ENCODE data around the gene RAD51C. TPM values are rescaled to one million over a fixed set of nuclear protein-coding genes. Genes with fewer than 3 reads are reported as not detected.
"Not testable (repeated sequence)": the region's sequence is repeated elsewhere in the genome, so short reads cannot be mapped to it uniquely, and the experiment has no call there.

The RAD51C gene
- total RNA-seq, 1 donor = 17.4 TPM

DNA sequence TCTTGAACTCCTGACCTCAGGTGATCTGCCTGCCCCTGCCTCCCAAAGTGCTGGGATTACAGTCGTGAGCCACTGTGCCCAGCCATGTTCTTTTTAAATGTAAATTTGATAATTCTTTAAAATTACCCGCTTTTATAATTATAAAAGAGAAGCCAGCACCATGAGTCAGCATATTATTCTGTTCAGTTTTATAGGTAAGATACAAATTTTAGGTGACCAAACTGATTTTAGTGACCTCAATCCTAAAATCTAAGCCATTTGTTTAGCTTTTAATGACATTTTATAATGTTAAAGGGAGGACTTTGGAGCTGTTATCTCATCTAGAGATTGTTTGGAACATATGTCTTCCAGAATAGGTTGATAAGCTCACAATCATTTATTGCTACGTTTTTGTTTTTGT, 42.4 kb downstream of the RAD51C start:
- H2AFZ ChIP-seq (ENCODE audit: low read length) = no peak overlapping the region
- H3K36me3 ChIP-seq (ENCODE audit: insufficient read depth, low read length) = peaks cover 3% of the 10 kb centered on the region
- TF ChIP-seq, protein P1, sequence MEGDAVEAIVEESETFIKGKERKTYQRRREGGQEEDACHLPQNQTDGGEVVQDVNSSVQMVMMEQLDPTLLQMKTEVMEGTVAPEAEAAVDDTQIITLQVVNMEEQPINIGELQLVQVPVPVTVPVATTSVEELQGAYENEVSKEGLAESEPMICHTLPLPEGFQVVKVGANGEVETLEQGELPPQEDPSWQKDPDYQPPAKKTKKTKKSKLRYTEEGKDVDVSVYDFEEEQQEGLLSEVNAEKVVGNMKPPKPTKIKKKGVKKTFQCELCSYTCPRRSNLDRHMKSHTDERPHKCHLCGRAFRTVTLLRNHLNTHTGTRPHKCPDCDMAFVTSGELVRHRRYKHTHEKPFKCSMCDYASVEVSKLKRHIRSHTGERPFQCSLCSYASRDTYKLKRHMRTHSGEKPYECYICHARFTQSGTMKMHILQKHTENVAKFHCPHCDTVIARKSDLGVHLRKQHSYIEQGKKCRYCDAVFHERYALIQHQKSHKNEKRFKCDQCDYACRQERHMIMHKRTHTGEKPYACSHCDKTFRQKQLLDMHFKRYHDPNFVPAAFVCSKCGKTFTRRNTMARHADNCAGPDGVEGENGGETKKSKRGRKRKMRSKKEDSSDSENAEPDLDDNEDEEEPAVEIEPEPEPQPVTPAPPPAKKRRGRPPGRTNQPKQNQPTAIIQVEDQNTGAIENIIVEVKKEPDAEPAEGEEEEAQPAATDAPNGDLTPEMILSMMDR (IDR thresholded peaks at IDR 0.05; ENCODE audit: extremely low read depth, low read depth, low read length) = no peak
- H3K9me3 ChIP-seq (ENCODE audit: low read depth, low read length) = no peaks in the 10 kb centered on the region
- H3K4me3 ChIP-seq (ENCODE audit: insufficient read depth, low read length) = no peak overlapping the region
- H3K4me1 ChIP-seq (ENCODE audit: insufficient read depth, low read length) = no peaks in the 10 kb centered on the region
- no peak for DNase-seq (ENCODE audit: insufficient read length, low spot score, missing footprints)
- H3K79me2 ChIP-seq (ENCODE audit: insufficient read depth, low read length) = no peaks in the 10 kb centered on the region
- H3K27ac ChIP-seq (ENCODE audit: low read depth, low read length) = no peak overlapping the region
- no peaks in the 10 kb centered on the region for H3K27me3 ChIP-seq (ENCODE audit: insufficient read depth, low read length)
- no peak overlapping the region for H3K4me2 ChIP-seq (ENCODE audit: insufficient read depth, low read length)
- H4K20me1 ChIP-seq (ENCODE audit: insufficient read depth, low read length) = no peaks in the 10 kb centered on the region

DNA sequence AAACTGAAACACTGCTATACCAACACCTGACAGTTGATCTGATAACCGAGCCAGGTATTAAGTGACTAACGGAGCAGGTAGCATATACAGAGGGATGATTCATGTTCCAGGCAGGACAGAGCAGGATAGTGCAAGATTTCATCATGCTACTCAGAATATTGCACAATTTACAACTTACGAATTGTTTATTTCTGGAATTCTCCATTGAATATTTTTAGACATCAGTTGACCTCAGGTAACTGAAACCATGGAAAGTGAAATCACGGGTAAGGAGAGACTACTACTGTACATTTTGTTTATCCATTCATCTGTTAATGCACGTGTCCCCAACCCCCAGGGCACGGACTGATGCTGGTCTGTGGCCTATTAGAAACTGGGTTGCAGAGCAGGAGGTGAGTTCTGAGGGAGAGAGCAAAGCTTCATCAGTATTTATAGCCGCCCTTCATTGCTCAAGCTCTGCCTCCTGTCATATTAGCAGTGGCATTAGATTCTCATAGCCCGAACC, 48.8 kb downstream of the RAD51C start:
- H3K27ac ChIP-seq (ENCODE audit: low read depth, low read length) = no peak overlapping the region
- TF ChIP-seq, protein P1 (IDR thresholded peaks at IDR 0.05; ENCODE audit: extremely low read depth, low read depth, low read length) = no peak
- DNase-seq (ENCODE audit: insufficient read length, low spot score, missing footprints) = no peak

DNA sequence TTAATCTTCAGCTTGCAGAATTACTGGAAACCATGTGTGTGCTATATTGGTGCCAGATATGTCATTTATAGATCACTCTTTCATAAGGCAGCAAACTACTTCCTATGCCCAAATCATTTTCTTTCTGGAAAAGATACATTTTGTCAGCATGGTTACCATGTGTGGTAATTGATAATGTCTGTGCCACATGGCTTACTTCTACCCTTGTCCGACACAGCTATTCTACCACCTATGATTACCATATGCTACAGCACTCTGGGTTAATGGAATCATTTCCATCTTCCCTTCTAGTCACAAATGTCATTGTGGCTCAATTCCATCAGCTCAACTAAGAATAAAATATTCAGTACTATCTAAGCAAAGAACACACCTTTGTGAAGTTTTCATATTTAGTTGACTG, 55.3 kb downstream of the RAD51C start:
- TF ChIP-seq, protein P1 (IDR thresholded peaks at IDR 0.05; ENCODE audit: extremely low read depth, low read depth, low read length) = no peak
- no peak for DNase-seq (ENCODE audit: insufficient read length, low spot score, missing footprints)
- Histone ChIP-seq H3K4me2 (ENCODE audit: insufficient read depth, low read length) (no peak overlapping the region), H4K20me1 (ENCODE audit: insufficient read depth, low read length) (no peaks in the 10 kb centered on the region), H3K36me3 (ENCODE audit: insufficient read depth, low read length) (no peaks in the 10 kb centered on the region), H3K27me3 (ENCODE audit: insufficient read depth, low read length) (no peaks in the 10 kb centered on the region), H3K79me2 (ENCODE audit: insufficient read depth, low read length) (no peaks in the 10 kb centered on the region), H2AFZ (ENCODE audit: low read length) (no peak overlapping the region), H3K4me3 (ENCODE audit: insufficient read depth, low read length) (no peak overlapping the region), H3K4me1 (ENCODE audit: insufficient read depth, low read length) (no peaks in the 10 kb centered on the region), H3K27ac (ENCODE audit: low read depth, low read length) (no peak overlapping the region), H3K9me3 (ENCODE audit: low read depth, low read length) (no peaks in the 10 kb centered on the region)

More for the DNA sequence above, 48.8 kb downstream of the RAD51C start:
- Histone ChIP-seq H3K4me1 (ENCODE audit: insufficient read depth, low read length) (no peaks in the 10 kb centered on the region), H3K36me3 (ENCODE audit: insufficient read depth, low read length) (no peaks in the 10 kb centered on the region), H3K79me2 (ENCODE audit: insufficient read depth, low read length) (no peaks in the 10 kb centered on the region), H3K27me3 (ENCODE audit: insufficient read depth, low read length) (no peaks in the 10 kb centered on the region), H4K20me1 (ENCODE audit: insufficient read depth, low read length) (no peaks in the 10 kb centered on the region), H3K4me2 (ENCODE audit: insufficient read depth, low read length) (no peak overlapping the region), H3K4me3 (ENCODE audit: insufficient read depth, low read length) (no peak overlapping the region), H3K9me3 (ENCODE audit: low read depth, low read length) (no peaks in the 10 kb centered on the region), H2AFZ (ENCODE audit: low read length) (no peak overlapping the region)

DNA sequence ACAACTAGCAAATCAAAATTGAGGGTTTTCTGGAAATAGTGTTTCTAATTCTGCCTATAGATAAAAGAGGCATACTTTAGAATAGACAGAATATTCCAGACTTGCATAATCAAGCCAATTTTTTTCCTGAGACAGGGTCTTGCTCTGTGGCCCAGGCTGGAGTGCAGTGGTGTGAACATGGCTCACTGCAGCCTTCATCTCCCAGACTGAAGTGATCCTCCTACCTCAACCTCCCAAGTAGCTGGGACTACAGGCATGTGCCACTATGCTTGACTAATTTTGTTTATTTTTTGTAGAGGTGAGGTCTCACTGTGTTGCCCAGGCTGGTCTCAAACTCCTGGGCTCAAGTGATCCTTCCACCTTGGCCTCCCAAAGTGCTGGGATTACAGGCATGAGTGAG, 57.2 kb downstream of the RAD51C start:
- not testable (repeated sequence) for H3K4me3 ChIP-seq (ENCODE audit: insufficient read depth, low read length); H3K79me2 ChIP-seq (ENCODE audit: insufficient read depth, low read length); H3K36me3 ChIP-seq (ENCODE audit: insufficient read depth, low read length); H3K4me1 ChIP-seq (ENCODE audit: insufficient read depth, low read length); H4K20me1 ChIP-seq (ENCODE audit: insufficient read depth, low read length); H3K27ac ChIP-seq (ENCODE audit: low read depth, low read length); H3K4me2 ChIP-seq (ENCODE audit: insufficient read depth, low read length); H3K9me3 ChIP-seq (ENCODE audit: low read depth, low read length); H2AFZ ChIP-seq (ENCODE audit: low read length); DNase-seq (ENCODE audit: insufficient read length, low spot score, missing footprints); H3K27me3 ChIP-seq (ENCODE audit: insufficient read depth, low read length)
